Left lobe of liver (tissue), 2 donors: ENCODE measurements around the gene ANKRD44. TPM values are rescaled to one million over a fixed set of nuclear protein-coding genes. Genes with fewer than 3 reads are reported as not detected.
"Not testable (repeated sequence)": the region's sequence is repeated elsewhere in the genome, so short reads cannot be mapped to it uniquely, and the experiment has no call there.

ENCODE experiments used
- ATAC-seq: fragments of 200-7000 bp; cut with Tn5 transposase; one replicate; pipeline ENCODE4 v1.9.1; 2020; ENCODE audit warnings: mild to moderate bottlenecking, moderate library complexity
- DNase-seq: peaks from one replicate; pipeline ENCODE4 v3.0.0-alpha.2; 2020; ENCODE audit warnings: low spot score
- total RNA-seq: library from RNA; stranded (reverse); gene quantifications from one replicate; pipeline ENCODE4 v1.2.1, GENCODE V29; 2021
- donor health status: DM: no; HTN: no; CAD: no; lungs with moderate emphysema.
- donor health status: DM: no; HTN: yes; CAD: no.

Gene ANKRD44
- total RNA-seq, 1 donor from 2014 or later, result 7.9 TPM

DNA sequence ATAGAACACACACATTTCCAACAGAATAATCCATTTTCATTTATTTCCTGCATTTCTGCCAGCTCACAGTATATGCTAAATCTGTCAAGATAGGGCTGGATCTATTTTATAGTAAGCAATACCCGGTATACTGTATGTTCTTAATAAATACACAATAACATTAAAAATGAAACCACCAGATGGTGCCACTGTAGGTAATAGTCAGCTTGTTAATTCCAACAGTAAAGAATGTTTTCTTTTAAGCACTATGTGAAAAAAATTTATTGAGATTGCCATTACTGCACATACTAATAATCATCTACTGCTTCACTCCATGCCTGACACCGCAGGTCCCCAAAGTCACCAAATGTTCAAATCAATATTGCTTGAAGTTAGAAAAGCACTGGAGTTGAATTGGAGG, 252.6 kb downstream of the ANKRD44 start:
- DNase-seq (no peak), ATAC-seq (no peak)

GRCh38 chr2:197055045-197055444, 255.5 kb downstream of the ANKRD44 start:
- ATAC-seq, result no peak
- no peak for DNase-seq

- no peak for DNase-seq
- no peak for ATAC-seq
Measured at GRCh38 chr2:197054437-197054836, 256.1 kb downstream of the ANKRD44 start.

- no peak for DNase-seq
- ATAC-seq, result no peak
Measured at GRCh38 chr2:197052356-197052755, 258.2 kb downstream of the ANKRD44 start.

GRCh38 chr2:197045115-197045514, 265.5 kb downstream of the ANKRD44 start:
- ATAC-seq, result no peak
- no peak for DNase-seq

DNA sequence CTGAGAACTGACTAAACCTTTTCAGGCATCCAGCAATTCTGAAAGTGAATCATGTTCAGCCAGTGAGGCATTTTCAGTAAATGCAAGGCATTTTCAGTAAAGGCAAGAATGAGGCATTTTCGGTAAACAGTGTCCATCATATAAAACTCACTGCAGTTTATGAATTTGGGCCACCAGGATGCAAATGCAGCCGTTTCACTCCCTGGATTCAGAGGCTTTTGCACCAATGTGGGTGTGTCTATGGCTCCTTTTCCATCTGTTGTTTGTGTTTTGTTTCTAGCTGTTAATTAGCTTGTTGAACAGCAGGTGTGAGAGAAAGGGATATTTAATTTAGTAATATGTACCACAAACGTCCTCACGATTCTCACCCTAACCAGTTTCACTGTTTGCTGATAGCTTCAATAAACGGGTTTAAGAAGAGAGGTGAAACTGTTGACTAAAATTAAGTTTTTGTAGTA, 267.8 kb downstream of the ANKRD44 start:
- DNase-seq (no peak), ATAC-seq (no peak)

- DNase-seq (no peak), ATAC-seq (no peak)
Measured at GRCh38 chr2:197037863-197038398, 272.6 kb downstream of the ANKRD44 start.

DNA sequence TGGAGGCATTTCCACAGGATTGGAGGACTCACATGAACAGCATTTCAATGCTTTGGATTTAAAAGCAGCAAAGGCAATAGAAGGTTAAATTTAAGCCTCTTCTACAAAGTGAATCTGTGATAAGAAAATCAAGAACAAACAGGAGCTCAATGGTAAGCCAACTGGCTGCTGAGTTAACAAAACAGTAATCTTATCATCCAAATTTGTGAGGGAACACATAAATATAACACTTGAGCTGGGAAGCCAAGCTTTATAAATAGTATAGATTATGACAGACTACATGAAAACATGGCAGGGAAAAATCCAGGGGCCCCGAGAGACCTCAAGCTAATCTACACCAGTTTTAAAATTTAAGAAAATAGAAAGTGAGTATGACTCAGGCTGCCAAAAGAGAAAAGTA, 275.6 kb downstream of the ANKRD44 start:
- no peak for ATAC-seq

GRCh38 chr2:197034292-197034691, 276.3 kb downstream of the ANKRD44 start:
- ATAC-seq (no peak), DNase-seq (no peak)

More for the DNA sequence above, 275.6 kb downstream of the ANKRD44 start:
- no peak for DNase-seq

- DNase-seq (no peak), ATAC-seq (no peak)
Measured at GRCh38 chr2:197033222-197033621, 277.4 kb downstream of the ANKRD44 start.

DNA sequence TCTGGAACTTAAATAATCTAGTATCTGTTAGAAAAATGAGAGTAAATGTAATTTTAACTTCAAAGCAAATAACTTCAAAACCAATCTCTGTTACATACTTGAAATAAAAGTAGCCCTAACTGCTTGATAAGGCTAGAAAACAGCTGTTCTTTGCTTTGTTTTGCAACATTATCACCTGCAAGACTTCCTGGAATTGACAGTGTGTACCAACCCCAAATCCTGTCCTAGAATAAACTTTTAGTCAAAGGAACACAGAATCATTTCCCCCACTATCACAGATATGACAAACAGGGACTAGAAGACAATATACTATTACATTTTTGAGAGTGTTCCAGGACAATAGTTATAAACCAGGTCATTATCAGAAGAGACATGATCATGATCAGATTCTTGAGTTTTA, 278.8 kb downstream of the ANKRD44 start:
- no peak for DNase-seq
- ATAC-seq, result peak; percentile 48

GRCh38 chr2:197030090-197030489, 280.5 kb downstream of the ANKRD44 start:
- DNase-seq (no peak), ATAC-seq (no peak)

DNA sequence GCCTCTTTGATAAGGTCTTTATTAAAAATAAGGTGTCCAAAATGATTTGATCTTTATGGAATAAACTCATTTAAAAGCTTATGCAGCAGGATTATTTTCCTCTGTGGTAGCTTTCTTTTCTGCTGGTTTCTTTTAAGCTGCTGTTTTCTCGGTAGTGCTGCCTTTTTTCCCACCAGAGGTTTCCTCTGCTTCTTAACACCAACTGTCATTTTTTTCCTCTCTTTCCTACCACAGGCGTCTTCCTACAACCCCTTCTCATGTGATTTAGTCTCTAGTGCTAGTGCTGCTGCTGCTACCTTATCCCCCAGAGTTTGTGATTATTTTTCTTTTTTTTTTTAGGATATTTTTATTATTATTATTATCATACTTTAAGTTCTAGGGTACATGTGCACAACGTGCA, 281.9 kb downstream of the ANKRD44 start:
- no peak for DNase-seq
- no peak for ATAC-seq

GRCh38 chr2:197028230-197028629, 282.4 kb downstream of the ANKRD44 start:
- DNase-seq, result no peak
- no peak for ATAC-seq

- no peak for ATAC-seq
Measured at GRCh38 chr2:197024206-197024605, 286.4 kb downstream of the ANKRD44 start.

GRCh38 chr2:197020921-197021320, 289.7 kb downstream of the ANKRD44 start:
- not testable (repeated sequence) for DNase-seq, ATAC-seq

More at GRCh38 chr2:197024206-197024605, 286.4 kb downstream of the ANKRD44 start:
- DNase-seq, result no peak

GRCh38 chr2:197013098-197013497, 297.5 kb downstream of the ANKRD44 start:
- DNase-seq (no peak), ATAC-seq (peak; percentile 78)

GRCh38 chr2:197011801-197012641, 298.6 kb downstream of the ANKRD44 start:
- DNase-seq, result no peak
- ATAC-seq, result peak; percentile 94

DNA sequence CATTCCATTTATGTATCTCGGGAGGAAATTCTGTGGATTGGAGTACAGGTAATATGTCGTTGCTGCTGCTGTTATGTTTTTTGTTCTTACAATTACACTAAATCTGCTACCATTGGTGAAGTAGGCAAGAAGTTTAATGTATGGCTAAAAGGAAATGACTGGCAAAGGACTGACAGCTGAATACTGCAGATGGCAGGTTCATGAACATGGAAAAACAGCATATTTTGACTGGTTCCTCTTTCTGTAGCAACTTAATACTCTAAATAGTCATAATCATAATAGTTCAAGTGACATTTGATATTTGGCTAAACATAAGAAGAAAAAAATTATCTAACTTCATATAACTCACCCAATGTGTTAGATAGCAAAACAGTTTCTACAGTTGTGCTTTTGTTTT, 299.6 kb downstream of the ANKRD44 start:
- DNase-seq (no peak), ATAC-seq (no peak)

DNA sequence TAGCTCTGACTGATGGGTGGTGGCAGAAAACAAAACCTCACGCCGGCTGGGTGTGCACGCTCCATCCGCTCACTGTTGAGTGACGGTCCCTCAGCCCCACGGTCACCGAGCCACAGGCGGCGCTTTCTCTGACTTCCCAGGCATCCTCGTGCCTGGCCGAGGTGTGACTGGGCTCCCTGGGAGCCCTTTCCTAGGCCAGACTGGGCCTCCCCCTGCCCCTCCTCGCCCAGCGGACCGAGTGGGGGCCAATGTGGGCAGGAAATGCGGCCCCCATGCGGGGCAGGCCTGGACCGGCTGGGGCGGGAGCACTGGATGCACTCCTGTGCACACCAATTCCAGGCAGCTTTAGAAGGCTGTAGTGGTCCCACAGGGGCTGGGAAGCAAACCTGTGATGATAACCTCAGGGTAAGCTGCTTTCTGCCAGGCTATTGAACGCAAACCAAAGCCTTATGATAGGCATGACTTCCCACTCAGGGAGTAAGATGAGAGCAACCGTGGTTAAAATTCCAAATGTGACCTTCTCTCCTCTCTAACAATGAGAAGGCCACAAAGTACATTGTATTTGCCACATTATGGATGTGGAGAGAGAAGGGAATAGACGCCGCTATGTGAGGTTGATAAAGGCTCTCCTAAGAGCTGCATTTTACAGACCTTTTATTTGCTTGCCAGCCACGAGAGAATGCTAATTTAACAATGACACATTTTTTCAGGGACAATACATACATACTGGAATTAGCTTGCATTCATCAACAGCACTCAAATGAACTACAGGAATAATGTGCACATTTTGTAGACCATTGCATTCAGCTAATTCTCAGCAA, 300.2 kb downstream of the ANKRD44 start:
- no peak for DNase-seq
- no peak for ATAC-seq

DNA sequence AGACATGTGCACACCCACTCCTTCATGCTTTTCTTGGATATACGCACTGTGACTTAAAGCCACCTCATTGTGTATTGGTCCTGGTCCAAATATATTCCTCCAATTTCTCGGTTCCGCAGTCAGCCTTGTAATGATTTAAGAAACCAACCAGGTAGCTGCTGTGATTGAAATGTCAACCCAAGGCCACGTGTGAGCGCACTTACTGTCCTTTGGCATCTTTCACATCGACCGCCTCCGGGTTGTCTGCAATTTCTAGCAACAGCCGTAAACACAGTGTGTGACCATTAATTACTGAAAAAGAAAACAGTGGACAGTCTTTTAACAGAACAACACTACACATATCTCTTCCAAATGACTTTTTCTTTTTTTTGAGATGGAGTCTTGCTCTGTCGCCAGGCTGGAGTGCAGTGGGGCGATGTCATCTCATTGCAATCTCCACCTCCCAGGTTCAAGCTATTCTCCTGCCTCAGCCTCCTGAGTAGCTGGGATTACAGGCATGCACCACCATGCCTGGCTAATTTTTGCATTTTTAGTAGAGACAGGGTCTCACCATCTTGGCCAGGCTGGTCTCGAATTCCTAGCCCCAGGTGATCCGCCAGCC, 301.7 kb downstream of the ANKRD44 start:
- not testable (repeated sequence) for DNase-seq, ATAC-seq
